T1000 (cell line): ENCODE measurements around the gene RPUSD3.

ENCODE experiments used
- DNase-seq: peaks from one replicate; lab custom pipeline; 2025; ENCODE audit warnings: mixed read lengths; lab: John Stamatoyannopoulos, UW

Gene RPUSD3

GRCh38 chr3:9834520-9835380 is 9.1 kb downstream of the RPUSD3 start:
- no peak for DNase-seq

DNA sequence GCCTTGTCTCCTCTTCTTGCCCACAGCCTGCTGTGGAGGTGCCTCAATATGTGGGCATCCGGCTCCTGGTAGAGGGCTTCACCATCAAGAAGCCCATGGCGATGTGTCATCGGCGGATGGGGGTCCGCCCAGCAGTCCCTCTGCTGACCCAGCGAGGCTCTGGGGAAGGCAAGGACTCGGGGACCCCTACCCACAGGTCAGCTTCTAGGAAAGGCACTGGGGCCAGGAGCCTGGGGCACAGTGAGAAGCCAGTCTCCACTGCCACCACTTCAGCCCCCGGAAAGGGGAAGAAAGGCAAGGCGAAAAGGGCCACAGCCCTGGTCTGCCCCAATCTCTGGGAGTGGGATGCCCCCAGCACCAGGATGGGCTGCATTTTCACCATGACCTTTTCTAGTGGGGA is 10.7 kb downstream of the RPUSD3 start:
- no peak for DNase-seq

DNA sequence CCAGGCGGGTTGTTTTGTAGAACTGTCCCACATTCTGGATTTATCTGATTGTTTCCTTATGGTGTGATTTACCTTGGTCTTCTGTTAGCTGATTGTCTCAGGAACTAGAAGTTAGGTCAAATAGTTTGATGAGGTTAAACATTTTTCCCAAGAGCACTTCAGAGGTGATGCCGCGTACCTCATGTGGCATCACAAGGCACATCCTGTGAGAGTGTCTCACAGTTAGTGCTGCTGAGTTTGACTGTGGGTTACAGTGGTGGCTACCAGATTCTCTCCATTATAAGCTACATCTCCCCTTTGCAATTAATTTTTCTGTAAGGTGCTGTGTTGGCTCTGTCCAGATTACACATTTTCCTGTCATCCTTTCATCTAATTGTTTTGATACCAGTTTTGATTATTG is 12.6 kb downstream of the RPUSD3 start:
- DNase-seq = no peak

DNA sequence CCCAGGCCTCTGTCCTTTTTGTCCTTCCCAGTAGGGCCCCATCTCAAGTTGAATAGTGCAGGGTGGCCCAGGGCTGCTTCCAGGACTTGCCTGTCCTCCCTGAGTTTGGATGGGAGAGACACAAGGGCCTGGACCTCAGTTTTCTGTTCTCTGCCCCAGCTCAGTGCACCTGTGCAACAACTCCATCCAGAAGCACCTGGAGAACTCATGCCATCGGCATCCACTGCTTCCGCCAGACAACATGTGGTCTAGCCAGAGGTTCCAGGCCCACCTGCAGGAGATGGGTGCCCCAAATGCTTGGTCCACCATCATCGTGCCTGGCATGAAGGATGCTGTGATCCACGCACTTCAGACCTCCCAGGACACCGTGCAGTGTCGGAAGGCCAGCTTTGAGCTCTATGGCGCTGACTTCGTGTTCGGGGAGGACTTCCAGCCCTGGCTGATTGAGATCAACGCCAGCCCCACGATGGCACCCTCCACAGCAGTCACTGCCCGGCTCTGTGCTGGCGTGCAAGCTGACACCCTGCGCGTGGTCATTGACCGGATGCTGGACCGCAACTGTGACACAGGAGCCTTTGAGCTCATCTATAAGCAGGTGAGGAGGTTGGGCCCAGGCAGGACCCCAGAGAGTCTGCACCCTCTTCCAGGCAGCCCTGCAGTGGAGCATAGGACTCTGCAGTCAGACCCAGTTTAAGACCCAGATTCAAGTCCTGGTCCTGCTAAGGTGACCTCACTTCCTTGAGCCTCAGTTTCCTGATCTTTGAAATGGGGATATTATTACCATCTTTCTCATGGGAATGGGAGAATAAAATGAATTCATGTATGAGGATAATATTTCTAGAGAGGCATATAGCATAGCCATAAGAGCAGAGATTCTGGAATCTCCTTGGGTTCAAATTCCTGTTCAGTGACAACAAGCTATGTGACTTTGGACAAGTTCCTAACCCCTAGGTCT is 14.7 kb downstream of the RPUSD3 start:
- no peak for DNase-seq

DNA sequence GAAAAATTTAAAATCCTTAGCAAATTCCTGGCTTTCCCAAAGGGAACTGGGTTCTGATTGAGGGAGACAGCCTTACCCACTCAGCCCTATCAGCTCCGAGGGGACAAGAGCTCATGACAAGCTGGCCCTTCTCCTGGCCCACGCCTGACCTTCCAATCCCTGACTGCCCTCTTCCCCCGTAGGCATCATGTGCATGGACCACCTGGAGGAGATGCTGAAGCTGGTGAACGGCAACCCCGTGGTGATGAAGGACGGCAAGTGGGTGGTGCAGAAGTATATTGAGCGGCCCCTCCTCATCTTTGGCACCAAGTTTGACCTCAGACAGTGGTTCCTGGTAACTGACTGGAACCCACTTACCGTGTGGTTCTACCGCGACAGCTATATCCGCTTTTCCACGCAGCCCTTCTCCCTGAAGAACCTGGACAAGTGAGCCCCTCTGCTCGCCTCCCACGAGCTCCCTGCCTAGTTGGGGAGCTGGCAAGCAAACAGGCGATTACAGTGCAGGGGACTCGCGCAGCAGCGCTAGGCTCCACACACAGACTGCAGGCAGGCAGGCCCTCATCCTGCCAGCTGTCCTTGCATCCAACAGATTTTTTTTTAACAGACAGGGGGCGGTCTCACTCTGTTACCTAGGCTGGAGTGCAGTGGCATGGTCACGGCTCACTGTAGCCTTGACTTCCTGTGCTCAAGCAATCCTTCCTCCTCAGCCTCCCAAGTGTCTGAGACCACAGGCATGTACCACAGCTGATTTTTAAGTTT is 16.8 kb downstream of the RPUSD3 start:
- no peak for DNase-seq

GRCh38 chr3:9825451-9826040 is 18.3 kb downstream of the RPUSD3 start:
- DNase-seq = no peak

DNA sequence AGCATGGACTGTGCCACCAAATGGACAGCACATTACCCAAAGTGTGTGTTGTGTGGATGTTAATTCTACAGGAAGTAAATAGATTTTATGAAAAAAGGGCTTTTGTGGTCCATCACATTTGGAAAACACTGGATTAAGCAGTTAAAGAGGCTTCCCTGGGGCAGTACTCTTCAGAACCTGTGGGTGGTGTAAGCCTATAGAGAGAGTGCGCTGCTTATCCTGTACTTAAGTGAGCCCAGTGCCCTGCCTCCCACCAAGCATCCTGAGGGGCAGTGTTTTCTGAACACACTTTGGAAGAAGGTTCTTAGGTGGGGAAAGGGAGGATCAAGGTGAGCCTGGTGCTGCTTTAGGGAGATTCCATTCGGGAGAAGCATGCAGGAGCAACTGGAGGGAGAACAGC is 22.9 kb downstream of the RPUSD3 start:
- no peak for DNase-seq

DNA sequence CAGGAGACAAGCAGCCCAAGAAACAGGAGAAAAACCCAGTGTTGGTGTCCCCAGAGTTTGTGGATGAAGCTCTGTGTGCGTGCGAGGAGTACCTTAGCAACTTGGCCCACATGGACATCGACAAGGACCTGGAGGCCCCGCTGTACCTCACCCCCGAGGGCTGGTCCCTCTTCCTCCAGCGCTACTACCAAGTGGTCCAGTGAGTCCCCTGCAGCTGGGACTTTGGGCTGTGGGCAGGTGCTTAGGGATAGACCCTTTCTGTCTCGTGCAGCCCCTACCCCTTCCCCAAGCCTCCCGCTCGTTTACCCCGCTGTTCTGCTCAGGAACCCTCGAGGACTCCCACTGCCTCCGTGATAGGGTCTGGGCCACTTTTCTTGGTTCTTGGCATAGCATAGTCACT is 23.3 kb downstream of the RPUSD3 start:
- no peak for DNase-seq

GRCh38 chr3:9818666-9819335 is 25.0 kb downstream of the RPUSD3 start:
- no peak for DNase-seq

DNA sequence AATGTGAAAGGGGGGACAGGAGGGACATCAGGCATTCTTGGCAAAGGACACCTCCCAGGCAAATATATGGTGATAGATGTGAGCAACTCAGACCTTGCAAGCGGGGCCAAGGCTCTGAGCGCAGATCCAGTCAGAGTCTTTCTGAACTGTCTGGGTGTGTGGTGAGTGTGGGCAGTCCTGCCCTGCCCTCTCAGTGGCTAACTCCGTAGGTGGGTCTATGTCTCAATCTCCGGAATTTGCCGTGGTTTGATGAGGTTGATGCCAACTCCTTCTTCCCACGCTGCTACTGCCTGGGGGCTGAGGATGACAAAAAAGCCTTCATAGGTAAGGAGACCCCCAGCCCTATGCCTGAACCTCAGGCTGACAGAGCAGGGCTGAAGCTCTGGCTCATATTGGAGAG is 26.4 kb downstream of the RPUSD3 start:
- DNase-seq = no peak

DNA sequence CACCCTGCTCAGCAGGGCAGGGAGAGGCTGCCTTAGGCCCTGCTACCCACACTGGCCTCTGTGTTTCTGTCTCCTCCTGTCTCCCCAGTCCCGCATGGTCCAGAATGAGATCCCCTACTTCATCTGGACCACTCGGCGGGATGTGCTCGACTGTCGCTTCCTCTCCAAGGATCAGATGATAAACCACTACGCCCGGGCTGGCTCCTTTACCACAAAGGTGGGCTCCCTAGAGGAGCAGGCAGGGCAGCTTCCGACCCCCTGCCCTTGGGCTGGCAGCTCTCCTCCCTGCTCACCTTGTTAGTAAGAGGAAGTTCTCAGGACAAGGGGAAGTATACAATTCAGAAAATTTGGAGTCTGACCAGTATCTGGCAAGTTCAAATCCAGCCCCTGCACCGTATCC is 27.8 kb downstream of the RPUSD3 start:
- DNase-seq = no peak

DNA sequence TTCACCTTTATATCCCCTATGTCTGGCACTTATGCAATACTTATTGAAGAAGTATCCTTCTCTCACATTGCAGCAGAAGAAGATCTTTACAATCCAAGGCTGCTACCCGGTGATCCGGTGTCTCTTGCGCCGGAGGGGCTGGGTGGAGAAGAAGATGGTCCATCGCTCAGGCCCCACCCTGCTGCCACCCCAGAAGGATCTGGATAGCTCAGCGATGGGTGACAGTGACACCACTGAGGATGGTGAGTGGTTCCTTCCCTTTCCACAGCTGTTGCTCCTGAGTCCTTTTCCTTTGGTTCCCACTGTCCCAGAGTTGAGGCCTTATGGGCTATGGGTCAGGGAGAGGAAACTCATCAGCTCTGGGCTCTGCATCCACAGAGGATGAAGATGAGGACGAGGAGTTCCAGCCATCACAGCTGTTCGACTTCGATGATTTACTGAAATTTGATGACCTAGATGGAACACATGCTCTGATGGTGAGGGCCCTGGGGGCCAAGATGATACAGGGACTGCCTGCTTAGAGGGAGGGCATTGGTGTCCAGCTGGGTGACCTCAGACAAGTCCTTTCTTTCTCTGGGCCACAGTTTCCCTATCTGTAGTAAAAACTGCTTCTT is 30.8 kb downstream of the RPUSD3 start:
- no peak for DNase-seq

DNA sequence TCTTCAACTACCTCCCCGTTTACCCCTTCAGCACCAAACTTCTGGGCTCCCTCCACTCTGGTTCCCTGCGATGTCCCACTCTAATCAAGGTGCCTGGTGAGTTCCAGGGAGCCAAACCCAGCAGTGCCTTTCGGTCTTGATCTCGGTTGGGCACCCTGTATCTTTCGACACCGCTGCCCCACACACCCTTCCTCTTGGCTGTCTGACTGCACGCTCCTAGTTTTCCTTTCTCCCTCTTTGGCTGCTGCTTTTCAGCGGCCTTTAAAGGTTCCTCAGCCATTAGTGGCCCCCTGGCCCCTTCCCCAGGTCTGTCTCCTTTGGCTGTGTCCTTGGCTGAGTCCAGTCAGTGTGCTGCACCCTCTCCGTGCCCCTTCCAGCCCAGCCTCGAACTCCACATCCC is 33.0 kb downstream of the RPUSD3 start:
- no peak for DNase-seq

DNA sequence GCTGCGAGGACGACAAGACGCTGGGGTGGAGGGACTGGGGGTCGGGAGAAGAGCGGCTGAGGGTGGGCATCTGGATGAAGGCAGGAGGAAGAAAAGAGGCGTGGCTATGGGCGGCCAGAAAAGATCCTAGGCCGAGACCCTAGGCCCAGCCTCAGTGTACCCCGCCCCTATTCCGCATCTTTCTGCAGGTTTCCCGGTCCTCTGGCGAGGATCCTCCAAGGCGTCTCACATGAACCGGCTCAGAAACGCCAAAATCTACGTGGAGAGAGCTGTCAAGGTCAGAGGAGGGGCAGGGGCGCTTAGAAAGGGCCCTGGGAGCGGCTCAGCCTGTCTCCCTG is 33.4 kb downstream of the RPUSD3 start:
- DNase-seq = no peak

GRCh38 chr3:9809615-9810432 is 34.0 kb downstream of the RPUSD3 start, which contains the start of gene TTLL3:
Gene TTLL3, plus strand, starts transcription at chr3:9810262. Its CDS starts 400 bp downstream, at chr3:9810662.
- peak; percentile 12 for DNase-seq

- DNase-seq = no peak
These were observed 34.6 kb downstream of the RPUSD3 start for GRCh38 chr3:9809239-9809614.

DNA sequence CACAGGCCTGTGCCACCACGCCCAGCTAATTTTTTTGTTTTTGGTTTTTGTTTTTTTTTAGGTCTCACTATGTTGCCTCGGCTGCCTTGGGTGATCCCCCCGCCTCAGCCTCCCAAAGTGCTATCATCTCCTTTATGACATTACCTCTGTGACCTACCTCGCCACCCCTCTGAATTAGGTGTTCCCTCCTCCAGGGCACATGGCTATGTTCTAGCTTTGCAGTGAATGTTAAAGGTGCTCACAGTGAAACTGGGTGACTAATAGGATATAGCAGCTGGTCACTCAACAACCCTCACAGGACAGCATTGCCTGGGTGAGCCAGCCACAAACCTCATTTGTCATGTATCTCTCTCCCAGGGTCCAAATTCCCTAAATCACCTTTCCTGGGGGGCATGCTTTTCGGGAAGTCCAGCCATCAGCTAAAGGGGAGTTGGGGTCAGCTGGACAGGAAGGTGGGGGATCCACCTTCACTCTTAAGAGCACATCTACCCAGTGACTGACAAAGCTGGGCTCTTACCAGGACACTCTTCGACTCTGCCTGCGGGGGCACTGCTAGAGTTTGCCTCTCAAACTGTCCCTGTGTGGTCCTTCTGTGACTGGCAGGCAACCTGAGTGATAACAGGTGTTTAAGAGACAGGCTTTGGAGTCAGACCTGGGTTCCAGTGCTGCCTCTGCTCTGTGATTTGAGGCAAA is 35.3 kb downstream of the RPUSD3 start:
- DNase-seq = no peak

DNA sequence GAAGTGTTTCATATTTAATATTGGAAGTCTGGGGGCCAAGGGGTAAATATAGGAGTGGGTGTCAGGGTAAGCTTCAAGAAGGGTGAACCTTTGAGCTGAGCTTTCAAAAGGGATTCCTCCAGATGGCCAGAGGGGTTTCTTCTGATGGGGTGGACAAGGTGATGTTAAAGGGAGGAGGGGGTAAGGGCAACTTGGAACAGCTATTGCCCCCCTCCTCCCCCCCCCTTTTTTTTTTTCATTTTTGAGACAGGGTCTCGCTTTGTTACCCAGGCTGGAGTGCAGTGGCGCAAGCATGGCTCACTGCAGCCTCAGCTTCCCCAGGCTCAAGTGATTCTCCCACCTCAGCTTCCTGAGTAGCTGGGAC is 35.8 kb downstream of the RPUSD3 start:
- no peak for DNase-seq
